ENCODE data around the gene SDR42E2. TPM values are rescaled to one million over a fixed set of nuclear protein-coding genes. Genes with fewer than 3 reads are reported as not detected.

The SDR42E2 gene
- not detected in 2 replicates for total RNA-seq

GRCh38 chr16:22161999-22162655 is at the start of gene SDR42E2:
SDR42E2 (plus strand) TSS chr16:22162506; CDS start chr16:22165583, 3,077 bp downstream.

GRCh38 chr16:22206013-22206841 is 43.9 kb downstream of the SDR42E2 start, which contains the start of gene EEF2K:
EEF2K (plus strand) TSS chr16:22206278; CDS start chr16:22225730, 19,452 bp downstream.

Other genes with a start within 250 kb of the SDR42E2 start
- gene UQCRC2, start 209.1 kb upstream of the SDR42E2 start, total RNA-seq, result 92.7 and 113 TPM in 2 replicates
- gene PDZD9, start 161.4 kb upstream of the SDR42E2 start, total RNA-seq, result not detected in 2 replicates
- 9.5 and 12.2 TPM in 2 replicates for gene MOSMO, start 154.4 kb upstream of the SDR42E2 start, total RNA-seq
- not detected in 2 replicates for gene VWA3A, start 70.0 kb upstream of the SDR42E2 start, total RNA-seq
- 14.5 and 16.1 TPM in 2 replicates for gene EEF2K, start 43.8 kb downstream of the SDR42E2 start, total RNA-seq
- 35.9 and 47.6 TPM in 2 replicates for gene POLR3E, start 134.9 kb downstream of the SDR42E2 start, total RNA-seq
- 25.1 and 29.3 TPM in 2 replicates for gene CDR2, start 212.1 kb downstream of the SDR42E2 start, total RNA-seq

Data from mesangial cell (primary cell).